ENCODE data around the gene CCDC170.

- TF ChIP-seq YY1 (IDR thresholded peaks at IDR 0.05; ENCODE audit: insufficient read depth, insufficient read length) (no peak), ZNF274 (IDR thresholded peaks at IDR 0.05; ENCODE audit: low read depth, low read length) (no peak)
Observed at GRCh38 chr6:151478670-151479069, 15.1 kb upstream of the CCDC170 start.

Measured in NT2/D1 (cell line).